HepG2 (cell line): Measurements from ENCODE around the gene SUN5. TPM values are rescaled to one million over a fixed set of nuclear protein-coding genes. Genes with fewer than 3 reads are reported as not detected.

Experiments
- ATF7-NPFF ChIP-seq: sonication (generic); formaldehyde crosslinking; IDR thresholded peaks from 2 replicates; pipeline ENCODE4 v1.8.1; 2023; ENCODE audit warnings: mild to moderate bottlenecking, low read depth, missing genetic modification reagents, moderate library complexity
- CBFB ChIP-seq: sonication (generic); formaldehyde crosslinking; IDR thresholded peaks from 2 replicates; pipeline ENCODE4 v1.4.0; 2020; ENCODE audit warnings: missing genetic modification reagents
- CEBPG ChIP-seq: IDR thresholded peaks from 2 replicates; pipeline ENCODE4 v1.6.1; 2016
- EP300 ChIP-seq, 3 experiments: sonication (generic) in 1 of 3; formaldehyde crosslinking in 1 of 3; IDR thresholded peaks; 2 replicates each; pipeline versions ENCODE4 v1.5.1 to v1.6.1; 2011 to 2020; ENCODE audit warnings: low read depth in 2 of 3, low read length in 2 of 3, borderline replicate concordance in 1 of 3, improper control_type of control experiment in 1 of 3, mild to moderate bottlenecking in 1 of 3, missing genetic modification reagents in 1 of 3, moderate library complexity in 1 of 3
- HDAC1 ChIP-seq: sonication (generic); formaldehyde crosslinking; IDR thresholded peaks from 2 replicates; pipeline ENCODE4 v1.5.1; 2020; ENCODE audit warnings: mild to moderate bottlenecking, missing genetic modification reagents
- HOXA3 ChIP-seq: sonication (generic); formaldehyde crosslinking; IDR thresholded peaks from 2 replicates; pipeline ENCODE4 v1.5.0; 2020; ENCODE audit warnings: missing genetic modification reagents
- IRF2 ChIP-seq: IDR thresholded peaks from 2 replicates; pipeline ENCODE4 v1.6.1; 2018; ENCODE audit warnings: missing genetic modification reagents, missing compliant biosample characterization
- KDM5B ChIP-seq: sonication (generic); formaldehyde crosslinking; IDR thresholded peaks from 2 replicates; pipeline ENCODE4 v1.4.0; 2020; ENCODE audit warnings: missing genetic modification reagents, mild to moderate bottlenecking, borderline replicate concordance
- MATR3 ChIP-seq: sonication (generic); formaldehyde crosslinking; IDR thresholded peaks from 2 replicates; pipeline ENCODE4 v1.4.0; 2020; ENCODE audit warnings: missing genetic modification reagents
- MYC ChIP-seq: sonication (generic); formaldehyde crosslinking; IDR thresholded peaks from 2 replicates; pipeline ENCODE4 v1.9.0; 2021; ENCODE audit warnings: missing genetic modification reagents, borderline replicate concordance
- NFE2L1 ChIP-seq: sonication (generic); formaldehyde crosslinking; IDR thresholded peaks from 2 replicates; pipeline ENCODE4 v1.4.0; 2020; ENCODE audit warnings: missing genetic modification reagents, mild to moderate bottlenecking, borderline replicate concordance
- PCBP2 ChIP-seq: fragments of 200-400 bp; formaldehyde crosslinking; optimal IDR thresholded peaks from 2 replicates; pipeline ENCODE3; 2018; ENCODE audit warnings: low read length, low read depth; ENCODE audit not compliant: poor library complexity, severe bottlenecking
- PITX1 ChIP-seq: sonication (generic); formaldehyde crosslinking; IDR thresholded peaks from 2 replicates; pipeline ENCODE4 v1.5.1; 2020; ENCODE audit warnings: mild to moderate bottlenecking, missing genetic modification reagents
- RARG ChIP-seq: sonication (generic); formaldehyde crosslinking; IDR thresholded peaks from 2 replicates; pipeline ENCODE4 v1.4.0; 2020; ENCODE audit warnings: low read depth, mild to moderate bottlenecking, missing genetic modification reagents
- RFX3 ChIP-seq: IDR thresholded peaks from 2 replicates; pipeline ENCODE4 v1.6.1; 2016; ENCODE audit warnings: missing biosample characterization, missing genetic modification reagents
- SOX5 ChIP-seq: IDR thresholded peaks from 2 replicates; pipeline ENCODE4 v1.6.1; 2016; ENCODE audit warnings: borderline replicate concordance
- TARDBP ChIP-seq: sonication (generic); formaldehyde crosslinking; IDR thresholded peaks from 2 replicates; pipeline ENCODE4 v1.8.0; 2022; ENCODE audit warnings: mild to moderate bottlenecking, missing genetic modification reagents
- ZNF331 ChIP-seq: sonication (generic); formaldehyde crosslinking; IDR thresholded peaks from 2 replicates; pipeline ENCODE4 v1.4.0; 2020; ENCODE audit warnings: missing genetic modification reagents
- ZNF605 ChIP-seq: sonication (generic); formaldehyde crosslinking; IDR thresholded peaks from 2 replicates; pipeline ENCODE4 v1.8.0; 2022; ENCODE audit warnings: mild to moderate bottlenecking, missing genetic modification reagents
- ZNF7 ChIP-seq: IDR thresholded peaks from 2 replicates; pipeline ENCODE4 v1.6.1; 2016; ENCODE audit warnings: missing biosample characterization, missing genetic modification reagents
- ZNF75D ChIP-seq: sonication (generic); formaldehyde crosslinking; IDR thresholded peaks from 2 replicates; pipeline ENCODE4 v1.8.1; 2023; ENCODE audit warnings: missing genetic modification reagents, mild to moderate bottlenecking, borderline replicate concordance
- ZSCAN12 ChIP-seq: sonication (generic); formaldehyde crosslinking; IDR thresholded peaks from 2 replicates; pipeline ENCODE4 v1.9.0; 2021; ENCODE audit warnings: mild to moderate bottlenecking, missing genetic modification reagents
- polyA plus RNA-seq, 8 experiments: library from polyadenylated mRNA; depleted of rRNA in 3 of 8; stranded (reverse) in 7 of 8; unstranded in 1 of 8; fragments of >200 nt; fragmentation: Illumina TruSeq in 4 of 8; extraction: Trizol in 4 of 8; gene quantifications; 2 replicates each; pipeline versions ENCODE4 v1.2.1 to v1.2.3, GENCODE V29; 2011 to 2016; ENCODE audit warnings: low read depth in 4 of 8, missing spikeins in 1 of 8, mixed read lengths in 1 of 8; ENCODE audit not compliant: insufficient read depth in 1 of 8
- total RNA-seq, 5 experiments: library from RNA; depleted of rRNA; stranded (reverse); fragments of >200 nt; fragmentation: Illumina TruSeq; extraction: Trizol; gene quantifications; 2 replicates each; pipeline ENCODE4 v1.2.3, GENCODE V29; 2016; ENCODE audit warnings: low read depth in 1 of 5
- TF ChIP-seq, protein P1 (sequence below): IDR thresholded peaks from 2 replicates; pipeline ENCODE4 v1.6.1; 2016; ENCODE audit warnings: low read depth, control low read depth
- TF ChIP-seq, protein P2 (sequence below): sonication (generic); formaldehyde crosslinking; conservative IDR thresholded peaks from 2 replicates; pipeline ENCODE4 v1.4.0; 2020; ENCODE audit warnings: mild to moderate bottlenecking, missing genetic modification reagents, moderate library complexity
- TF ChIP-seq, protein P3 (sequence below): sonication (generic); formaldehyde crosslinking; IDR thresholded peaks from 2 replicates; pipeline ENCODE4 v1.5.0; 2020; ENCODE audit warnings: mild to moderate bottlenecking, missing genetic modification reagents

The SUN5 gene
- total and polyA plus RNA-seq, 2 of the 13 experiments (the other 11 are each of a cell fraction or from before 2014, with no cell fraction given) = not detected

DNA sequence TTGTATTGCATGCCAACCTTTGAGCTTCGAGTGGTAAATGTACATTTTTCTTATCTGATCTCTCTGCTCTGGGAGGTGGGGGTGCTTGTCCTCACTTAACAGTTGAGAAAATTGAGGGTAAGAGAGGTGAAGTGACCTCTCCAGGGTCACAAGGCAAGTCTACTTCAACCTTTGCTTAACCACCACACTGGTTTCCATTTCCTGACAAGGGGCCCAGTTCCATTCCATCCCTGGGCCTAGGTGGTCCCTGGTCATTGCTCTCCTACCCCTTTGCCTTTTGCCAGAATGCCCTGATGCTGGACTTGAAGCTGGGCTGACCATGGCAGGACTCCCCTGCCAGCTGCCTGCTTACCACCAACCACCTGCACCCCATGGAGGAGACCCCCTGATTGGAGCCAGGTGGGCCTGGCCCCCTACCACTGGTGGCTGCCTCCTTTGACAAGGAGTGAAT, 39.5 kb upstream of the SUN5 start (continued):
- TF ChIP-seq SOX5 (0 out of 2 replicates have a peak, but pooled peaks have one; percentile 83), PCBP2 (no peak), MATR3 (CRISPR knock-in tag) (no peak), IRF2 (0 out of 2 replicates have a peak, but pooled peaks have one; percentile 29), ZSCAN12 (CRISPR knock-in tag) (no peak), RARG (CRISPR knock-in tag) (no peak), TARDBP (CRISPR knock-in tag) (peak; percentile 20; the same call in 1 of the 2 replicates), MYC (CRISPR knock-in tag) (no peak), ZNF75D (no peak), HDAC1 (CRISPR knock-in tag) (0 out of 2 replicates have a peak, but pooled peaks have one; percentile 42), ZNF7 (no peak), CBFB (CRISPR knock-in tag) (peak; percentile 29; the same call in 1 of the 2 replicates), ZNF605 (CRISPR knock-in tag) (no peak), HOXA3 (CRISPR knock-in tag) (no peak; the same call in 1 of the 2 replicates), ZNF331 (0 out of 2 replicates have a peak, but pooled peaks have one; percentile 6), PITX1 (CRISPR knock-in tag) (no peak), EP300 (IDR thresholded peaks at IDR 0.05; ENCODE audit: low read depth in 2 of 2, low read length in 2 of 2) (peak in 1 of 2 experiments; percentile 69; a peak in 2 of 4 replicates), EP300 (CRISPR knock-in tag; IDR thresholded peaks at IDR 0.05; ENCODE audit: borderline replicate concordance) (peak; percentile 50; the same call in 1 of the 2 replicates), CEBPG (CRISPR knock-in tag) (no peak), KDM5B (CRISPR knock-in tag) (0 out of 2 replicates have a peak, but pooled peaks have one; percentile 34), ATF7-NPFF (CRISPR knock-in tag) (no peak), NFE2L1 (CRISPR knock-in tag) (0 out of 2 replicates have a peak, but pooled peaks have one; percentile 53), RFX3 (CRISPR knock-in tag) (no peak)
- TF ChIP-seq, protein P1, sequence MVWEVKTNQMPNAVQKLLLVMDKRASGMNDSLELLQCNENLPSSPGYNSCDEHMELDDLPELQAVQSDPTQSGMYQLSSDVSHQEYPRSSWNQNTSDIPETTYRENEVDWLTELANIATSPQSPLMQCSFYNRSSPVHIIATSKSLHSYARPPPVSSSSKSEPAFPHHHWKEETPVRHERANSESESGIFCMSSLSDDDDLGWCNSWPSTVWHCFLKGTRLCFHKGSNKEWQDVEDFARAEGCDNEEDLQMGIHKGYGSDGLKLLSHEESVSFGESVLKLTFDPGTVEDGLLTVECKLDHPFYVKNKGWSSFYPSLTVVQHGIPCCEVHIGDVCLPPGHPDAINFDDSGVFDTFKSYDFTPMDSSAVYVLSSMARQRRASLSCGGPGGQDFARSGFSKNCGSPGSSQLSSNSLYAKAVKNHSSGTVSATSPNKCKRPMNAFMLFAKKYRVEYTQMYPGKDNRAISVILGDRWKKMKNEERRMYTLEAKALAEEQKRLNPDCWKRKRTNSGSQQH = no peak
- TF ChIP-seq, protein P2, sequence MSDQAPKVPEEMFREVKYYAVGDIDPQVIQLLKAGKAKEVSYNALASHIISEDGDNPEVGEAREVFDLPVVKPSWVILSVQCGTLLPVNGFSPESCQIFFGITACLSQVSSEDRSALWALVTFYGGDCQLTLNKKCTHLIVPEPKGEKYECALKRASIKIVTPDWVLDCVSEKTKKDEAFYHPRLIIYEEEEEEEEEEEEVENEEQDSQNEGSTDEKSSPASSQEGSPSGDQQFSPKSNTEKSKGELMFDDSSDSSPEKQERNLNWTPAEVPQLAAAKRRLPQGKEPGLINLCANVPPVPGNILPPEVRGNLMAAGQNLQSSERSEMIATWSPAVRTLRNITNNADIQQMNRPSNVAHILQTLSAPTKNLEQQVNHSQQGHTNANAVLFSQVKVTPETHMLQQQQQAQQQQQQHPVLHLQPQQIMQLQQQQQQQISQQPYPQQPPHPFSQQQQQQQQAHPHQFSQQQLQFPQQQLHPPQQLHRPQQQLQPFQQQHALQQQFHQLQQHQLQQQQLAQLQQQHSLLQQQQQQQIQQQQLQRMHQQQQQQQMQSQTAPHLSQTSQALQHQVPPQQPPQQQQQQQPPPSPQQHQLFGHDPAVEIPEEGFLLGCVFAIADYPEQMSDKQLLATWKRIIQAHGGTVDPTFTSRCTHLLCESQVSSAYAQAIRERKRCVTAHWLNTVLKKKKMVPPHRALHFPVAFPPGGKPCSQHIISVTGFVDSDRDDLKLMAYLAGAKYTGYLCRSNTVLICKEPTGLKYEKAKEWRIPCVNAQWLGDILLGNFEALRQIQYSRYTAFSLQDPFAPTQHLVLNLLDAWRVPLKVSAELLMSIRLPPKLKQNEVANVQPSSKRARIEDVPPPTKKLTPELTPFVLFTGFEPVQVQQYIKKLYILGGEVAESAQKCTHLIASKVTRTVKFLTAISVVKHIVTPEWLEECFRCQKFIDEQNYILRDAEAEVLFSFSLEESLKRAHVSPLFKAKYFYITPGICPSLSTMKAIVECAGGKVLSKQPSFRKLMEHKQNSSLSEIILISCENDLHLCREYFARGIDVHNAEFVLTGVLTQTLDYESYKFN (CRISPR knock-in tag) = peak; percentile 92
- TF ChIP-seq, protein P3, sequence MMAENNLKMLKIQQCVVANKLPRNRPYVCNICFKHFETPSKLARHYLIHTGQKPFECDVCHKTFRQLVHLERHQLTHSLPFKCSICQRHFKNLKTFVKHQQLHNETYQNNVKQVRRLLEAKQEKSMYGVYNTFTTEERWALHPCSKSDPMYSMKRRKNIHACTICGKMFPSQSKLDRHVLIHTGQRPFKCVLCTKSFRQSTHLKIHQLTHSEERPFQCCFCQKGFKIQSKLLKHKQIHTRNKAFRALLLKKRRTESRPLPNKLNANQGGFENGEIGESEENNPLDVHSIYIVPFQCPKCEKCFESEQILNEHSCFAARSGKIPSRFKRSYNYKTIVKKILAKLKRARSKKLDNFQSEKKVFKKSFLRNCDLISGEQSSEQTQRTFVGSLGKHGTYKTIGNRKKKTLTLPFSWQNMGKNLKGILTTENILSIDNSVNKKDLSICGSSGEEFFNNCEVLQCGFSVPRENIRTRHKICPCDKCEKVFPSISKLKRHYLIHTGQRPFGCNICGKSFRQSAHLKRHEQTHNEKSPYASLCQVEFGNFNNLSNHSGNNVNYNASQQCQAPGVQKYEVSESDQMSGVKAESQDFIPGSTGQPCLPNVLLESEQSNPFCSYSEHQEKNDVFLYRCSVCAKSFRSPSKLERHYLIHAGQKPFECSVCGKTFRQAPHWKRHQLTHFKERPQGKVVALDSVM (CRISPR knock-in tag) = no peak
